ENCODE results near the gene CTNNA3.

Gene CTNNA3

GRCh38 chr10:66788178-66788987 lies 907.6 kb downstream of the CTNNA3 start:
- Histone ChIP-seq H3K9me2 (replicated peaks; ENCODE audit: low read depth, low read length) (no peaks in the 10 kb centered on the region), H3K4me1 (ENCODE audit: insufficient read depth, low read length, poor library complexity, severe bottlenecking) (no peaks in the 10 kb centered on the region), H3K27me3 (ENCODE audit: insufficient read depth, low read length, poor library complexity, severe bottlenecking) (no peaks in the 10 kb centered on the region), H3K79me2 (ENCODE audit: insufficient read depth, low read length) (no peaks in the 10 kb centered on the region), H4K20me1 (ENCODE audit: insufficient read depth, low read length, poor library complexity, severe bottlenecking) (no peaks in the 10 kb centered on the region), H3K36me3 (ENCODE audit: insufficient read depth, low read length) (no peaks in the 10 kb centered on the region), H3K4me3 (ENCODE audit: low read length, poor library complexity, severe bottlenecking) (no peak overlapping the region), H2AFZ (ENCODE audit: low read length) (no peak overlapping the region), H3F3A (ENCODE audit: low read depth) (no peaks in the 10 kb centered on the region), H3K4me2 (ENCODE audit: low read depth, low read length, poor library complexity, severe bottlenecking) (no peak overlapping the region), H3K9ac (ENCODE audit: low read depth, low read length, poor library complexity, severe bottlenecking) (no peak overlapping the region), H3K9me3 (ENCODE audit: insufficient read depth, low read depth, low read length) (no peaks in the 10 kb centered on the region; the same call in 1 of the 2 replicates)
- no peak for TF ChIP-seq EZH2phosphoT487 (IDR thresholded peaks at IDR 0.05; ENCODE audit: borderline replicate concordance)
- TF ChIP-seq CTCF (conservative IDR thresholded peaks at IDR 0.05; ENCODE audit: low read length) = no peak

- H3F3A ChIP-seq (ENCODE audit: low read depth) = no peaks in the 10 kb centered on the region
- no peak overlapping the region for H3K4me2 ChIP-seq (ENCODE audit: low read depth, low read length, poor library complexity, severe bottlenecking)
- no peak overlapping the region for H3K9ac ChIP-seq (ENCODE audit: low read depth, low read length, poor library complexity, severe bottlenecking)
- H3K9me3 ChIP-seq (ENCODE audit: insufficient read depth, low read depth, low read length) = no peaks in the 10 kb centered on the region; the same call in 1 of the 2 replicates
- no peaks in the 10 kb centered on the region for H3K9me2 ChIP-seq (replicated peaks; ENCODE audit: low read depth, low read length)
- H3K27me3 ChIP-seq (ENCODE audit: insufficient read depth, low read length, poor library complexity, severe bottlenecking) = no peaks in the 10 kb centered on the region
- H3K4me1 ChIP-seq (ENCODE audit: insufficient read depth, low read length, poor library complexity, severe bottlenecking) = no peaks in the 10 kb centered on the region
- H4K20me1 ChIP-seq (ENCODE audit: insufficient read depth, low read length, poor library complexity, severe bottlenecking) = no peaks in the 10 kb centered on the region
- no peak overlapping the region for H3K4me3 ChIP-seq (ENCODE audit: low read length, poor library complexity, severe bottlenecking)
- TF ChIP-seq CTCF (conservative IDR thresholded peaks at IDR 0.05; ENCODE audit: low read length) (no peak), EZH2phosphoT487 (IDR thresholded peaks at IDR 0.05; ENCODE audit: borderline replicate concordance) (no peak)
- H2AFZ ChIP-seq (ENCODE audit: low read length) = no peak overlapping the region
- no peaks in the 10 kb centered on the region for H3K36me3 ChIP-seq (ENCODE audit: insufficient read depth, low read length)
- no peaks in the 10 kb centered on the region for H3K79me2 ChIP-seq (ENCODE audit: insufficient read depth, low read length)
These were observed 909.3 kb downstream of the CTNNA3 start for GRCh38 chr10:66786709-66787108.

GRCh38 chr10:66784770-66785169 lies 911.2 kb downstream of the CTNNA3 start:
- Histone ChIP-seq H2AFZ (ENCODE audit: low read length) (no peak overlapping the region), H3K4me3 (ENCODE audit: low read length, poor library complexity, severe bottlenecking) (no peak overlapping the region), H3K9ac (ENCODE audit: low read depth, low read length, poor library complexity, severe bottlenecking) (no peak overlapping the region), H3K79me2 (ENCODE audit: insufficient read depth, low read length) (no peaks in the 10 kb centered on the region), H3K4me1 (ENCODE audit: insufficient read depth, low read length, poor library complexity, severe bottlenecking) (no peaks in the 10 kb centered on the region), H4K20me1 (ENCODE audit: insufficient read depth, low read length, poor library complexity, severe bottlenecking) (no peaks in the 10 kb centered on the region), H3F3A (ENCODE audit: low read depth) (no peaks in the 10 kb centered on the region), H3K9me2 (replicated peaks; ENCODE audit: low read depth, low read length) (no peaks in the 10 kb centered on the region), H3K27me3 (ENCODE audit: insufficient read depth, low read length, poor library complexity, severe bottlenecking) (no peaks in the 10 kb centered on the region), H3K9me3 (ENCODE audit: insufficient read depth, low read depth, low read length) (no peaks in the 10 kb centered on the region; the same call in 1 of the 2 replicates), H3K4me2 (ENCODE audit: low read depth, low read length, poor library complexity, severe bottlenecking) (no peak overlapping the region), H3K36me3 (ENCODE audit: insufficient read depth, low read length) (no peaks in the 10 kb centered on the region)
- TF ChIP-seq EZH2phosphoT487 (IDR thresholded peaks at IDR 0.05; ENCODE audit: borderline replicate concordance) (no peak), CTCF (conservative IDR thresholded peaks at IDR 0.05; ENCODE audit: low read length) (no peak)
